H1 (cell line): Measurements from ENCODE around the gene ARHGAP24.

Experiments
- BACH1 ChIP-seq: IDR thresholded peaks from 2 replicates; pipeline ENCODE4 v1.6.1; 2012; ENCODE audit warnings: low read length, improper control_type of control experiment
- CBX8 ChIP-seq: fragments of 300-800, 300-1000 bp; sonication (generic); IDR thresholded peaks from 2 replicates; pipeline ENCODE4 v1.7.1; 2016; ENCODE audit warnings: low read depth, low read length, borderline replicate concordance
- EZH2 ChIP-seq: fragments of 200-600 bp; sonication (generic); IDR thresholded peaks from 2 replicates; pipeline ENCODE4 v1.7.1; 2012; ENCODE audit warnings: low read depth, mild to moderate bottlenecking, moderate library complexity, low read length, inconsistent platforms; ENCODE audit not compliant: severe bottlenecking
- MAFK ChIP-seq: IDR thresholded peaks from 2 replicates; pipeline ENCODE4 v1.6.1; 2012; ENCODE audit warnings: low read depth, mild to moderate bottlenecking, improper control_type of control experiment, low read length
- POLR2A ChIP-seq, 2 experiments: IDR thresholded peaks; 1 replicate in 1 of 2; 2 replicates in 1 of 2; pipeline ENCODE4 v1.6.1; 2011; ENCODE audit warnings: low read depth in 2 of 2, low read length in 2 of 2, mild to moderate bottlenecking in 2 of 2; ENCODE audit errors: control extremely low read depth in 1 of 2
- POLR2AphosphoS5 ChIP-seq: IDR thresholded peaks from 2 replicates; pipeline ENCODE4 v1.6.1; 2011; ENCODE audit warnings: low read depth, low read length
- RFX5 ChIP-seq: IDR thresholded peaks from 2 replicates; pipeline ENCODE4 v1.6.1; 2011; ENCODE audit warnings: low read depth, low read length, improper control_type of control experiment, borderline replicate concordance
- SIRT6 ChIP-seq: IDR thresholded peaks from one replicate; pipeline ENCODE4 v1.7.1; 2012; ENCODE audit warnings: low read length, inconsistent platforms
- TF ChIP-seq, protein P1 (sequence below), 3 experiments: IDR thresholded peaks; 1 replicate in 2 of 3; 2 replicates in 1 of 3; pipeline versions ENCODE4 v1.5.1 to v1.6.1; 2011; ENCODE audit warnings: low read length in 3 of 3, mild to moderate bottlenecking in 3 of 3, inconsistent platforms in 2 of 3, low read depth in 1 of 3, moderate library complexity in 1 of 3; ENCODE audit not compliant: insufficient read depth in 1 of 3; ENCODE audit errors: control extremely low read depth in 1 of 3

- TF ChIP-seq CBX8 (no peak), POLR2AphosphoS5 (no peak), BACH1 (no peak), EZH2 (no peak), POLR2A (IDR thresholded peaks at IDR 0.05; ENCODE audit: control extremely low read depth in 1 of 2, low read depth in 2 of 2, low read length in 2 of 2) (no peak), SIRT6 (no peak), MAFK (no peak), RFX5 (no peak)
- TF ChIP-seq, protein P1, sequence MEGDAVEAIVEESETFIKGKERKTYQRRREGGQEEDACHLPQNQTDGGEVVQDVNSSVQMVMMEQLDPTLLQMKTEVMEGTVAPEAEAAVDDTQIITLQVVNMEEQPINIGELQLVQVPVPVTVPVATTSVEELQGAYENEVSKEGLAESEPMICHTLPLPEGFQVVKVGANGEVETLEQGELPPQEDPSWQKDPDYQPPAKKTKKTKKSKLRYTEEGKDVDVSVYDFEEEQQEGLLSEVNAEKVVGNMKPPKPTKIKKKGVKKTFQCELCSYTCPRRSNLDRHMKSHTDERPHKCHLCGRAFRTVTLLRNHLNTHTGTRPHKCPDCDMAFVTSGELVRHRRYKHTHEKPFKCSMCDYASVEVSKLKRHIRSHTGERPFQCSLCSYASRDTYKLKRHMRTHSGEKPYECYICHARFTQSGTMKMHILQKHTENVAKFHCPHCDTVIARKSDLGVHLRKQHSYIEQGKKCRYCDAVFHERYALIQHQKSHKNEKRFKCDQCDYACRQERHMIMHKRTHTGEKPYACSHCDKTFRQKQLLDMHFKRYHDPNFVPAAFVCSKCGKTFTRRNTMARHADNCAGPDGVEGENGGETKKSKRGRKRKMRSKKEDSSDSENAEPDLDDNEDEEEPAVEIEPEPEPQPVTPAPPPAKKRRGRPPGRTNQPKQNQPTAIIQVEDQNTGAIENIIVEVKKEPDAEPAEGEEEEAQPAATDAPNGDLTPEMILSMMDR (IDR thresholded peaks at IDR 0.05; ENCODE audit: control extremely low read depth in 1 of 3, insufficient read depth in 1 of 3, low read depth in 1 of 3, low read length in 3 of 3): no peak
Measured at GRCh38 chr4:85933291-85933640, 458.3 kb downstream of the ARHGAP24 start.
